NCI-H2227 treated with DMSO at 0.1 percent for 48 hours (cell line): ENCODE results near the gene FRY.

ENCODE experiments used
- DNase-seq: peaks from one replicate; lab custom pipeline; 2025; lab: John Stamatoyannopoulos, UW

FRY gene

DNA sequence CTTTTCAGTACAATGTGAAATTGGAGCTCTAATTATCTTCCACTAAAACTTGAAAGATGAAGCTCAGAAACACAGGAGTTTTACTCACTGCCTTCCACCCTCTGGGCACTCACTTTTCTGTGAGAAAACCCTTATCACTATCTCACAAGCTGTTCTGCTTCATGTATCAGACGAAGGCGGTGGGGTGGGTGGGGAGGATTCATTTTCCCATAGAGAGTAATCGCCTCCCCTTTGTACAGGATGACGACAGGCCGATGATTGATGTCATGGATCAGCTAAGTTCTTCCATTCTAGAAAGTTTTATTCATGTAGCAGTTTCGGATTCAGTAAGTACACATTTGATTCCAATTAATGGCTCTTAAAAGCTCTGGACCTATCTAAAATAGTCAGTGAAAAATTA, 143.7 kb downstream of the FRY start:
- no peak for DNase-seq

DNA sequence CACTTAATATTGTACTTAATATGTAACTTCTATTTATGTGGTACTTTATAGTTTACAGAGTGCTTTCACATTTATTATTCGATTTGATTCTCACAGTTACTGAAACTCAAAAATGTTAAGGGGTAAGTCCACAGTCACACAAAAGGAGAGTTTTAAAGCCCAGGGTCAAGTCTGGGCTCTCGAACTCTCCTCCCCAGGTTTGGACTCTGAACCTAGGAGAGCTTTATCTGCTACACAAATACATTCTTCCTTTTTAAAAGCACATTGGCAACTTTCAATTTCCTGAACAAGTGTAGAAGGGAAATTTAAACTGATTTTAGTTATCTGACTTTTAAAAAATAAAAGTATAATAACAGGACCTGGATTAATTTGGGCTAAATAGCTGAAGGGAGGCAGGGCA, 144.4 kb downstream of the FRY start:
- DNase-seq: no peak

DNA sequence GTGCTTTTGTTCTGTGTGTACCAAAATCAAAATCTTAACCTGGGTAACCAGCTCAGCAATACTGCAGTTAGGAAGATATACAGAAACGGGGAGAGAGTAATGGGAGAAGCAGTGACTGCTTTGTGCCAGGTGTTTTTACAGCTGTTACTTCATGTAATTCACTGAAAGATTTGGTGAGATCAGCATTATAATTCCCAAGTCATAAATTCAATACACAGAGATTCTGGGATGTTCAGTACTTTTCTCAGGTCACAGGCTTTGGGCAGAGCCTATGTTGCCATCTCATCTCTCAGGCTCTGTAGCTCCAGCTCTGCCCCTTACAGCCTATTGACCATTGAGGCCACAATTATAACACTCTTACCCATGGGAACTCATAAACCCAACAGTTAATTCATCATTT, 145.1 kb downstream of the FRY start:
- DNase-seq: no peak

DNA sequence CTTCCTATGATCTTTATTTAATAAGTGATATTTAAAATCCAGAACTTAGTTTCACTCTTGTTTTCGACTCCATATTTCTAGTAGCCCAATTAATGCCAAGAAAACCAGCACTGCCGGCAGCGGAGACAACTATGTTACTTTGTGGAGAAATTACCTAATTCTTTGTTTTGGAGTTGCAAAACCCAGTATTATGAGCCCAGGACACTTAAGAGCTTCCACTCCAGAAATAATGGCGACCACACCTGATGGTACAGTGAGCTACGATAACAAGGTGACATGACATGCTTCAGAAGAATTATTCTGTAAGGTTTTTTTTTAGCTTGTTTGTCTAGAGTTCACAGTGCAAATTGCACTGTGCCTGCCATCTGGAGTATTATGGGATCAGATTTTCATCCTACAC, 147.2 kb downstream of the FRY start:
- DNase-seq: no peak

DNA sequence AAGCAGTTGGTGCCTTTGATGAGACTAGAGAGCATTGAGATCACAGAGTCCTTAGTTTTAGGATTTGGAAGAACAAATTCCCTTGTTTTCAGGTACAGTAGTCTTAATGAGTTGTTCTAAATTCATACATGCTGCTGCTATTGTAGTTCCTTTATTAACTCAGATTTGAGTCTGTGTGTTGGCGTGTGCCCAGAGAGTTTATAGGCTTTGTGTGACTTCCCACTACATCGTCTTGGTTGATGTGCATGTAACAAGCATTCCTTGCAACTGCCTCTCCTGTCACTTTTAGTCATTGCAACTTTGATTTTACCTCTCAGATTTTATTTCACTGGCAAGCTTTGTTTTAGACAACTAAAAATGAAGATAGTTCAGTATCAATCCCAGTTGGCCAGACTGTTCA, 148.1 kb downstream of the FRY start:
- no peak for DNase-seq

DNA sequence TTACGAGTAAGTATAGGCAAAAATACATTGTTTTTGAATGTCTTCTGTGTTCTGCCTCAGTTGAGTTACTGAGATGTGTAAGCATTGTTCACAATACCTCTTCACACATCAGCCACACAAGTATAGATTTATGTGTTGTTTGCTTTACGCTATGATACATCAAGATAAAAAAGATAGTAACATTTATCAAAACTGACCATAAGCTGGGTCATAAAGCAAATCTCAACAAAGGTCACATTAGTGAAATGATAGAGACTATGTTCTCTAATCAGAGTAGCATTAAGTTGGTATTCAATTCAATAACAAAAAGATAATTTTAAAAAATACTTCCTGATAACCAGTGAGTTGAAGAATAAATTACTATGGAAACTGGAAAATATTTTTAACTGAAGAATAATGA, 156.1 kb downstream of the FRY start:
- no peak for DNase-seq

DNA sequence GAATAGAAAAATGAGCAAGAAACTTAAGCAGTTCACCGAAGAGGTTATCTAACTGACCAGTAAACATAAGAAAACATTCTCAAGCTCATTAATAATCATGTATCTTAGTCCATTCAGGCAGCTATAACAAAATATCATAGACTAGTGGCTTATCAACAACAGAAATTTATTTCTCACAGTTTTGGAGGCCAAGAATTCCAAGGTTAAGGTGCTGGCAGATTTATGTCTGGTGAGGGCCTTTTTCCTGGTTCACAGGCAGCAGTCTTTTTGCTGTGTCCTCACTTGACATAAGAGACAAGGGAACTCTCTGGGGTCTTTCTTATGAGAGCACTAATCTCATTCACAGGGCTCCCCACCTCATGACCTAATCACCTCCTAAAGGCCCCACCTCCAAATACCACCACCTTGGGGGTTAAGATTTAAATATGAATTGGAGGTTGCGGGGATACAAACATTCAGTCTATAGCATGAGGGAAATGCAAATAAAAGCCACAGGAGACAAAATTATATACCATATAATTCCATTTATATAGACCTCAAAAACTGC, 160.0 kb downstream of the FRY start:
- no peak for DNase-seq

DNA sequence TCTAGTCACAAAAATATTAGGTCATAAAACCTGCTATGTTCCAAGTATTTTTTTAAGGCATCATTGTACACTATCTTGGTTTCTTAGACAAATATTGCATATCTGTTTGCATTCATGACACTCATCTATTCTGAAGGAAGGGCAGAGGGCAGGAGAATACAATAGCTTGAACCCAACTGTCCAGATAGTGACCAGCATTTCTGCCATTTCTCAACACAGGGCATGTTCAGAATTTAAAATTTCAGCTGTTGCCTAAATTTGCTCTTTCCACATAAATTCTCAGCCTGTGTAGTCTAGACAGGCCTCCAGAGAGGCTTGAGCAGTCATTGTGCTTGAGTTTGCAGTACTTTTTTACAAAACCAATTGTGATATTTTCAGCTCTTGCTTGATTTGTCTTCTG, 164.1 kb downstream of the FRY start:
- DNase-seq: no peak

DNA sequence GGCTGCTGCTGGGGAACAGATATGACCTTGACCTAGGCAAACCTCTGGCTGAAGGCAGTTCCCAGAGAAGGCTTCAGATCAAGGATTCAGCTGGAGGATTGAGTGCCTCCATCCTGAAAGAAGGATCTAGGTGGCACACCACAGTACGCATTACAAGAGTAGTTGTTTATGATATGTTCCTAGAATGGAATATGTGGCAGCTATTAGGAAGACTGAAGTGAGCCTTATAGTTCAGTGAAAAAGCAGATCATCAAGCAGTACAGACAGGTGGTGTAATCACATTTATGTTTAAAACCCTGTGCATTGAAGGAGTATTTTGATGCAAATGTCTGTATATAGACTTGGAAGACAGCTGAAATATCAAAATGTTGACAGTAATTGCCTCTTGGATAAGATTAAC, 167.6 kb downstream of the FRY start:
- DNase-seq: no peak

DNA sequence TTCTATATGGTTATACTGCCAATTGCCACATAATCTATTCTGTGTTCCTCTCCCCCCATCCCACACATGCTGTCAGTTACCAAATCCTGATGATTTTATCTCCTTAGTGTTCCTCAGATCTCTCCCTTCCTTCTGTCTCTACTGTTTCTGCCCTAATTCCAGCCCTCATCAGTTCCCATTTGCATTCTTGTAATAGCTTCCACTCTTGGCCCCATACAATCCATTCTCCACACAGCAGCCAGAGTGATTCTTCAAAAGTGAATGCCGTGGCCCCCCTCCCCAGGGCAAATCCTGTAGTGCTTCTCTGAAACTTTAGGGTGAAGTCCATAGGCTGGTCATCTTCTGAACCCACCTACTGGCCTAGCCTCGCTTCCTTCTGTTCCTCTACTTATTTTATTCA, 169.2 kb downstream of the FRY start:
- DNase-seq: no peak

DNA sequence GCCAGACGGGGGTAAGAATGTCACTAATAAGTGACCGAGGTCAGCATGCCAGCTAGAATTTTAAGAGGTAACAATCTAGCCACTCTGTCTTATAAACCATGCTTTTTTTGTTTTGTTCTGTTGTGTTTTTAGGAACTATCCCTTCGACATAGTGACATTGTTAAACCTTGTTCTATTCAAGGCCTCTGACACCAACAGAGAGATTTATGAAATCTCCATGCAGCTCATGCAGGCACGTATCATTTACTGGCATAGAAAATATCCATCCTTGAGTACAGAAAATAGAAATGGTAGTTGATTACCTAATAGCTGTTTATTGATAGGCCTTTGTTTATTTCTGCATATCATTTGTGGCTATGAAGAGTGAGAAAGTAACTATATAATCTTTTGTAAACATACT, 170.2 kb downstream of the FRY start:
- DNase-seq: no peak

DNA sequence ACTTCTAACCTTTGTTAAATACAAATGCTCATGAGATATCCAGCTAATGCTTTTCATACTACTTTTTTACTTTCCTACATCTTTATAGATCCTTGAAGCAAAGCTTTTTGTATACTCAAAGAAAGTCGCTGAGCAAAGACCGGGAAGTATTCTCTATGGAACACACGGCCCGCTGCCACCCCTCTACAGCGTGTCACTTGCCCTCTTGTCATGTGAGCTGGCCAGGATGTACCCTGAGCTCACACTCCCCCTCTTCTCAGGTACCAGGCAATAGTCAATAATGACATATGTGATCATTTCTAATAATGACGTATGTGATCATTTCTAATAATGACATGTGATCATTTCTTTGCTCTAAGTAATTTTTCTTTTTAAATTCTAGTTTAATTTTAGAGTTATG, 170.7 kb downstream of the FRY start:
- no peak for DNase-seq

DNA sequence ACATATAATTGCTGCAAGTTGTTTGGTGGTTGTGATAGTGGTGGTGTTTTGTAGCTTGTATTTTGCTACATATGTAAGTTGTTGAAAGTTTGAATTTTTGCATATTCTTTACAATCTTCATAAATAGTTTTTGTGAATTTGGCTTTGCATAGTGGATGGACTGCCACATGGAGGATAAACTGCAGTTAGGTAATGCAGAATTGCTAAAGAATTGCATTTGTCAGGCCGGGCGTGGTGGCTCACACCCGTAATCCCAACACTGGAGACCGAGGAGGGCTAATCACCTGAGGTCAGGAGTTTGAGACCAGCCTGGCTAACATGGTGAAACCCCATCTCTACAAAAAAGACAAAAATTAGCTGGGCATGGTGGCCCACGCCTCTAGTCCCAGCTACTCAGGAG, 171.6 kb downstream of the FRY start:
- no peak for DNase-seq

DNA sequence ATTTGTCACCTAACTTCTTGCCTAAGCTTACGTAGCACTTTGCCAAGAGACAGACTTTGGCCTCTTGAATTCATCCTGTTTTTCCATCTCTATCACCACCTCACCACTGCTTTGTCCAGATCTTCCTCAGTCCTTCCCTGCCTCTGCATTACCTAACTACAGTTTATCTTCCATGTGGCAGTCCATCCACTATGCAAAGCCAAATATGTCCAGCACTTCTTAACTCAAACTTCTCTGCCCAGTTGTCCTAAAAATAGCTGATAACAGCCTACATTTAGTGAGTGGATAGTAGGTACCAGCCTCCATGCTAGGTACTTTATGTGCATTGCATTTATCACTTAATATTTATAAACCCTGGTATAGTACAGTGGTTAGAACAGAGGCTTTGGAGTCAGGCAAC, 172.2 kb downstream of the FRY start:
- DNase-seq: no peak

DNA sequence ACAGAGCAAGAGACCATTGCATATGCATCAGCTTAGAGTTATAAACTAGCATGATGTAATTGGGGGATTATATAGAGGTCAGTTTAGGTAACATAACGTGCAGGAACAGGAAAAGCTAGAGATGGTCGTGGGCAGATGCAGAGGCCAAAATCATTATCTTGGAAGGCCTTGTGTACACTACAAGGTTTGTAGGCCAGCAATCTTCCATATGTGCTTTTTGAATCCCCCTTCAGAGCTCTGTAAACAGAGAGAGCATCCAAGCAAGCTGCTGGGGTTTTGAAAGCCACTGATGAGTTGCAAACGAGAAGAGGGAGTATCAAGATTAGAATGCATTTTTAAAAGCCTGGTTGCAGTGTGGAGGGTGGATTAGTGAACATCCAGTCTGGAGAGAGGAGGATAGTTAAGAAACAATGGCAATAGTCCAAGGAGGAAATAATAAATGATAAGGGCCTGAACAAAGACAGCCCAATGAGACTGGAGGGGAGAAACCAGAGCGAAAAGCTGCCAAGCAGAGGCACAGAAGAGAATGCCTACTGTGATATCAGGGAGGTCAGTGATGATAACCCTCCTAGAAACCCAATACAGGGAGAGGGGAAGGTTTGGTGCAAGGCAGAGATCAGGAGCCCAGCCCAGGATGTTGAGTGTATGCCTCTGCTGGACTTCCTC, 174.0 kb downstream of the FRY start:
- no peak for DNase-seq

DNA sequence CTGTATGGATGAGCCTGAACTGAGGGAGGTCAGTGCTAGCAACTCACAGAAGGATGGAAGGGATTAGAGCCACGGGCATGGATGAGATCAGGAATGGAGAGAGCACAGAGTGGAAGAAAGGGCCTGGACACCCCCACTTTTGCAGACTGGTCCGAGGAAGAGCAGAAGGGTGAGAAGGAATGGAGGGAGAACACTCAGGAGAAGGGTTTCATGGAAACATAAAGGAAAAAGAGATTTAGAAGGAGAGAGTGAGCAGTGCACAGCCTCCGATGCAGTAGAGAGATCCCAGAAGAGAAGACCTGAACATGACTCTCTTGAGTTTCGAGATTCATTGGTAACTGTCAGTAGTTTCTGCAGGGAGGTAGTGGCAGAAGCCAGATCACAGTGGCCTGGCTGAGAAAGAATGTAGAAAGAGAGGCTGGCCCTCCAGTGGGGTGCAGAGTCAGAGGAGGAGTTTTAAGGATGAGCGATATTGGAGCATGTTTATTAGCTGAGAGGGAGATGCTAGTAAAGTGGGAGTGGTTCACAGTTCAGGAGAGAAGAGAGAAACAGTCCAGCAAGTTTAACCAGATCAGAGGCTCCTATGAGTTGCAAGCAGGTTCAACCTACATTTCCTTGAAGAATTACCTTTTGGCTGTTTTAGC, 174.6 kb downstream of the FRY start:
- no peak for DNase-seq

DNA sequence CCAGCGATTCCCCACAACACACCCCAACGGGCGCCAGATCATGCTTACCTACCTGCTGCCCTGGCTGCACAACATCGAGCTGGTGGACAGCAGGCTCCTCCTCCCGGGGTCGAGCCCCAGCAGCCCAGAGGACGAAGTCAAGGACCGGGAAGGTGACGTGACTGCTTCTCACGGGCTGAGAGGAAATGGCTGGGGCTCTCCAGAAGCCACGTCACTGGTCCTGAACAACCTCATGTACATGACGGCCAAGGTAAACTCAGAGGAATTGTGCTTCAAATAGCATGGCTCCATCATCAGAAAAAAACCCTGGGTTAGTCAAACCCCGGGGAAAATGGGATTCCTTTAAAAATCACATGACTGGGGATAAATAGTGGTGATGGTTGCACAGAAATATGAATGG, 177.3 kb downstream of the FRY start:
- no peak for DNase-seq

DNA sequence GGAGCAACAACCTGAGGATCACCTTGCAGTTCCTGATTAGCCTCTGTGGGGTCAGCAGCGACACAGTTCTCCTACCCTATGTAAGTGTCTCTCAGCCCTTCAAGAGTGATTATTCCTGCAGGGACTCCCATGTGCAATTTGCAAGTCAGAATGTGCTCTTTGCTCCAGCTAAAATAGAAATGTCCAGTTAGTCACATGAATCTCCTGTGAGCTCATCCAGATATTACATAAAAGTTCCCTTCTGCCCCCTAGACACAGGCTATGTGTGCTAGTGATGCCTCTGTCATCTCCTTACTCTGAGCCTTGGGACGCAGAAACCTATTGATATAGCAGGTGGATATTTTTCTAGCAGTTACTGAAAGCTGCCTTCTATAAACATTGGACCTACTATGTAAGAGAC, 178.1 kb downstream of the FRY start:
- DNase-seq: no peak

DNA sequence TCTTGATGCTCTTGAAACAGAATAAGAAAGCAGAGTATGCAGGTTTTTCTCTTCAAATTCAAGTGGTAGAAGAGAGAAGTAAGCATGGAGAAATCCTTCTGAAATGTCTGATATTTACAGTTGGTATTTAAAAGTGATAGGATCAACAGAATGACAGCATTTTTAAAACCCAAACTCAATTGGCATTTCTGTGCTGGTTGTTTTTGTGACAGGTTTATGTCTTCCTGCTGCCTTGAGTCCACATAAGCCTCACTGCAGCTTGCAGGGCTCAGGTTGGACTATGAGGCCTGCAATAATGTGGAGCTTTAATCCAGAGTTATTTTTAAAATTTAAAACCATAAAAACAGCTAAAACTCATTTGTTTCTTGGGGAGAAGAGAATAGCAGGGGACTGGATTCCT, 178.5 kb downstream of the FRY start:
- no peak for DNase-seq

DNA sequence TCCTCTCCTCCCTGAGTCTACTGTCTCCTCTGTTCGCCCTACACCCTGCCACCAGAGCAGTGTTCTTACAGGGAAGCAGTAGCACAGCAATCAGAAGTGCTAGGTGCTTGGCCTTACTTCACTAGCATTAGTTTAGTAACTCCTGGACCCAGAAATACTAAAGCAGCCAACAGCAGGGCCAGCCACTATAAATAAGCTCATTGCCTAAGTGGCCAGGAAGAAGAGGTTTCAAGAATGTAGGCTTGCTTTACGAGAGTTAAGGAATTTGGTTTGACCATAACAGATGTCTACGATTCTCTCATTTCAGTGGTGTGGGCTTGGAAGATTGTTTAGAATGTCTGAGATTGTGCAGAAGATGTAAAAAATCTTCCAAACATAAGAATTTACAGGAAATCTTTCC, 180.2 kb downstream of the FRY start:
- DNase-seq: no peak

DNA sequence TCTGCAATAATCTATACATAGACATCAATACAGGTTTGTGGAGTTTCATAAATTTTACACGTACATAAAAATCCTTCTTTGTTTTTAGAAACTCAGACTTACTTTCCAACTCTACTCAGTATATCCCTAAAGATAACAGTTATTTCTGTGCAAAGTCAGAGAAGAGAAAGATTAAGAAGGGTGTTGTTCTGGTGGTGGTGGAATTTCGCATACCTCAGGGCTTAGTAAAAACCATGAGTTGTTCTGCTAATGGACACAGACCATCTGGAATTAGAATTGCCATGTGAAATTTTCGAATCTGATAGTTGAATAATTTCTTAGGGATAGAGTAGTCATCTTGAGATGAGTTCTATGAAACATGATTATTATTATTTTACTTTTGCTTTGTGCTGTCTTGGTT, 180.8 kb downstream of the FRY start:
- no peak for DNase-seq

DNA sequence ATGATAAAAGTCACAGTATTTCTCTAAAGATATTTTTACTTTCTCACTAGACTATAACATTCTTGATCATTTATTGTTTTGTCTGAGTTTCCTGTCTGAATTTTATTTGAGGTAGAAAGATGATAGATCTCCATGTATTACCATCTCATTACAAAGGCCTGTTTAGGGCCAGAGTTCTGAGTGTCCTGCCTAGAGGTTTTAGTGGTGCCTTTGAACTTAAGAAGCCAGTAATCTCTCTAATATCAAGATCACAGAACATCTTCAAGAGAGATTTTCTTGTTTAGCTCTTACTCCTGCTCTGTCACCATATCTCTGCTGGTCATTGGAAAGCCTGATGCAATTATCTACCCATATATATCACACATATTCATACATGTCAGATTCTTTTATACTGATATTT, 182.1 kb downstream of the FRY start:
- DNase-seq: no peak

DNA sequence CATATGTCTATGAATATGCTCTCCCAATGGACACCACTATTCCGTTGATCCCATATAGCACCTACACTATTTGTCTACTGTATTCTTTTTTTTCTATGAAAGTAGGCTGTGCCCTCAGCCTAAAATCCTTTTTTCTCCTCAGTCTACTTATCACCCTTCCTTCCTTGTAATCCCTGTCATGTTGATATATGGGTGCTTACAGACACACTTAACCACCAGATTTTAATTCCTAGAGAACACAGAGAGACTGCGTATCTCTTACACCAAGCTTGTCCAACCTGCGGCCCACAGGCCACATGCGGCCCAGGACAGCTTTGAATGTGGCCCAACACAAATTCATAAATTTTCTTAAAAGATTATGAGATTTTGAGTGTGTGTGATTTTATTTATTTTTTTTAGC, 182.5 kb downstream of the FRY start:
- no peak for DNase-seq

DNA sequence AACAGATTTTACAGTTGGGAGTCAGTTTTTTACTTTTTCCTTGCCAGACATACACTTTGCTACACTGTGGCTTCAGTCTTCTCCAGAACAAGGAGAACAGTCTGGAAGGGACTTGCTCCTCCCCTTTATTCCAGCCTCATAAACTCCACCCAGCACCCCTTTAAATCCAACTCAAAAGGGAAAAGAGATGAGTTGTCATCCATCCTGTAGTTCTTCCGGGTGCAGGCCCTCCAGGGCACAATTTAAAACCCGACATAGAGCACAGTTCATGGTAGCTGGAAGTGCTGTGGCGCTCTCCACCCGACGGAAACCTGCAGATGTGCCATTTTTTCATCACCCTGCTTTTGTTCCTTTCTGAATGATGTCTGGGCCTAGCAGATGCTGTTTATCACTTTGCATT, 184.7 kb downstream of the FRY start:
- DNase-seq: no peak
